K562 (cell line): ENCODE measurements around the gene ZNF284. TPM values are rescaled to one million over a fixed set of nuclear protein-coding genes. Genes with fewer than 3 reads are reported as not detected.

Experiments
- PHTF2 ChIP-seq: fragments of 250-450 bp; sonication (Bioruptor Pico); IDR thresholded peaks from 2 replicates; pipeline ENCODE4 v1.5.0; 2021; ENCODE audit warnings: mild to moderate bottlenecking
- ZNF561 ChIP-seq: fragments of 450-650 bp; formaldehyde crosslinking; conservative IDR thresholded peaks from 2 replicates; pipeline ENCODE4 v1.4.0; 2020; ENCODE audit warnings: mild to moderate bottlenecking, moderate library complexity
- polyA plus RNA-seq, 8 experiments: library from polyadenylated mRNA; depleted of rRNA in 4 of 8; stranded (reverse) in 5 of 8; unstranded in 3 of 8; fragments of >200 nt; fragmentation: Nextera tagmentation in 2 of 8; fragmentation: Illumina TruSeq in 1 of 8; extraction: Ambion mirVana in 2 of 8; extraction: Trizol in 1 of 8; gene quantifications; 2 replicates each; pipeline versions ENCODE4 v1.2.1 to v1.2.3, GENCODE V29; 2011 to 2014; ENCODE audit warnings: inconsistent platforms in 1 of 8, missing spikeins in 1 of 8
- total RNA-seq, 7 experiments: library from RNA; depleted of rRNA in 6 of 7; stranded (reverse); fragments of >200 nt in 6 of 7; fragmentation: Illumina TruSeq in 2 of 7; extraction: Trizol in 2 of 7; gene quantifications; 2 replicates each; pipeline versions ENCODE4 v1.2.1 to v1.2.3, GENCODE V29; 2011 to 2021; ENCODE audit warnings: low replicate concordance in 1 of 7
- TF ChIP-seq, protein P1 (sequence below), 2 experiments: fragments of 150-350 bp in 1 of 2; IDR thresholded peaks; 2 replicates each; pipeline ENCODE4 v1.6.1; 2012 to 2016; ENCODE audit warnings: low read depth in 2 of 2, low read length in 2 of 2, mild to moderate bottlenecking in 1 of 2, moderate library complexity in 1 of 2
- TF ChIP-seq, protein P2 (sequence below): fragments of 450-650 bp; IDR thresholded peaks from 2 replicates; pipeline ENCODE4 v1.7.1; 2018; ENCODE audit warnings: mild to moderate bottlenecking, low read depth; ENCODE audit not compliant: partially characterized antibody

Gene ZNF284
- total and polyA plus RNA-seq, 9 of the 15 experiments (the other 6 are each of a cell fraction or from before 2014, with no cell fraction given) = 0.07 to 0.24 (median 0.20) TPM

- TF ChIP-seq, protein P1, sequence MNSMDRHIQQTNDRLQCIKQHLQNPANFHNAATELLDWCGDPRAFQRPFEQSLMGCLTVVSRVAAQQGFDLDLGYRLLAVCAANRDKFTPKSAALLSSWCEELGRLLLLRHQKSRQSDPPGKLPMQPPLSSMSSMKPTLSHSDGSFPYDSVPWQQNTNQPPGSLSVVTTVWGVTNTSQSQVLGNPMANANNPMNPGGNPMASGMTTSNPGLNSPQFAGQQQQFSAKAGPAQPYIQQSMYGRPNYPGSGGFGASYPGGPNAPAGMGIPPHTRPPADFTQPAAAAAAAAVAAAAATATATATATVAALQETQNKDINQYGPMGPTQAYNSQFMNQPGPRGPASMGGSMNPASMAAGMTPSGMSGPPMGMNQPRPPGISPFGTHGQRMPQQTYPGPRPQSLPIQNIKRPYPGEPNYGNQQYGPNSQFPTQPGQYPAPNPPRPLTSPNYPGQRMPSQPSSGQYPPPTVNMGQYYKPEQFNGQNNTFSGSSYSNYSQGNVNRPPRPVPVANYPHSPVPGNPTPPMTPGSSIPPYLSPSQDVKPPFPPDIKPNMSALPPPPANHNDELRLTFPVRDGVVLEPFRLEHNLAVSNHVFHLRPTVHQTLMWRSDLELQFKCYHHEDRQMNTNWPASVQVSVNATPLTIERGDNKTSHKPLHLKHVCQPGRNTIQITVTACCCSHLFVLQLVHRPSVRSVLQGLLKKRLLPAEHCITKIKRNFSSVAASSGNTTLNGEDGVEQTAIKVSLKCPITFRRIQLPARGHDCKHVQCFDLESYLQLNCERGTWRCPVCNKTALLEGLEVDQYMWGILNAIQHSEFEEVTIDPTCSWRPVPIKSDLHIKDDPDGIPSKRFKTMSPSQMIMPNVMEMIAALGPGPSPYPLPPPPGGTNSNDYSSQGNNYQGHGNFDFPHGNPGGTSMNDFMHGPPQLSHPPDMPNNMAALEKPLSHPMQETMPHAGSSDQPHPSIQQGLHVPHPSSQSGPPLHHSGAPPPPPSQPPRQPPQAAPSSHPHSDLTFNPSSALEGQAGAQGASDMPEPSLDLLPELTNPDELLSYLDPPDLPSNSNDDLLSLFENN (IDR thresholded peaks at IDR 0.05; ENCODE audit: low read depth in 2 of 2, low read length in 2 of 2) = no peak
- no peak for TF ChIP-seq PHTF2 (CRISPR knock-in tag)
- no peak for TF ChIP-seq ZNF561
- TF ChIP-seq, protein P2, sequence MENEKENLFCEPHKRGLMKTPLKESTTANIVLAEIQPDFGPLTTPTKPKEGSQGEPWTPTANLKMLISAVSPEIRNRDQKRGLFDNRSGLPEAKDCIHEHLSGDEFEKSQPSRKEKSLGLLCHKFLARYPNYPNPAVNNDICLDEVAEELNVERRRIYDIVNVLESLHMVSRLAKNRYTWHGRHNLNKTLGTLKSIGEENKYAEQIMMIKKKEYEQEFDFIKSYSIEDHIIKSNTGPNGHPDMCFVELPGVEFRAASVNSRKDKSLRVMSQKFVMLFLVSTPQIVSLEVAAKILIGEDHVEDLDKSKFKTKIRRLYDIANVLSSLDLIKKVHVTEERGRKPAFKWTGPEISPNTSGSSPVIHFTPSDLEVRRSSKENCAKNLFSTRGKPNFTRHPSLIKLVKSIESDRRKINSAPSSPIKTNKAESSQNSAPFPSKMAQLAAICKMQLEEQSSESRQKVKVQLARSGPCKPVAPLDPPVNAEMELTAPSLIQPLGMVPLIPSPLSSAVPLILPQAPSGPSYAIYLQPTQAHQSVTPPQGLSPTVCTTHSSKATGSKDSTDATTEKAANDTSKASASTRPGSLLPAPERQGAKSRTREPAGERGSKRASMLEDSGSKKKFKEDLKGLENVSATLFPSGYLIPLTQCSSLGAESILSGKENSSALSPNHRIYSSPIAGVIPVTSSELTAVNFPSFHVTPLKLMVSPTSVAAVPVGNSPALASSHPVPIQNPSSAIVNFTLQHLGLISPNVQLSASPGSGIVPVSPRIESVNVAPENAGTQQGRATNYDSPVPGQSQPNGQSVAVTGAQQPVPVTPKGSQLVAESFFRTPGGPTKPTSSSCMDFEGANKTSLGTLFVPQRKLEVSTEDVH = no peak
Measured at GRCh38 chr19:44111910-44112463, 40.0 kb downstream of the ZNF284 start (continued).
